PC-3 (cell line): ENCODE measurements around the gene TAF1L. TPM values are rescaled to one million over a fixed set of nuclear protein-coding genes. Genes with fewer than 3 reads are reported as not detected.
A peak's percentile ranks its signal among the peaks of the same experiment; 100 is the strongest.

Experiments used
- ATAC-seq: fragments of 200-7000 bp; cut with Tn5 transposase; 2 replicates; pipeline ENCODE4 v1.9.1; 2020; ENCODE audit warnings: mild to moderate bottlenecking, moderate library complexity
- BruUV-seq: library from RNA; stranded (reverse); fragments of 400-500 nt; replicated peaks from 2 replicates; lab custom pipeline; 2021; lab: Mats Ljungman, UMichigan
- CTCF ChIA-PET: fragments of 300-600 bp; sonication (Branson Sonifier 250); formaldehyde crosslinking; loops from one replicate; lab custom pipeline; 2022; ENCODE audit warnings: antibody characterized with exemption; lab: Charles Lee
- POLR2A ChIA-PET: fragments of 300-600 bp; sonication (Branson Sonifier 250); formaldehyde crosslinking; loops from one replicate; lab custom pipeline; 2022; ENCODE audit warnings: antibody characterized with exemption; ENCODE audit not compliant: unreplicated experiment; lab: Charles Lee
- DNase-seq: peaks from one replicate; pipeline ENCODE4 v3.0.0-alpha.2; 2015
- H2AFZ ChIP-seq: fragments of 300-600 bp; sonication (generic); 2 replicates; pipeline ENCODE4 v1.6.0; 2016; ENCODE audit warnings: antibody characterized with exemption, low read length
- H3F3A ChIP-seq: fragments of 300-600 bp; sonication (generic); one replicate; pipeline ENCODE4 v1.6.0; 2017; ENCODE audit warnings: antibody characterized with exemption, low read length, control low read depth, mild to moderate bottlenecking; ENCODE audit not compliant: unreplicated experiment
- H3K27ac ChIP-seq: fragments of 300-600 bp; sonication (generic); 2 replicates; pipeline ENCODE4 v1.5.1; 2016; ENCODE audit warnings: mild to moderate bottlenecking, low read length
- H3K27me3 ChIP-seq: fragments of 300-600 bp; sonication (generic); 2 replicates; pipeline ENCODE4 v1.6.1; 2016; ENCODE audit warnings: low read length, mixed read lengths
- H3K36me3 ChIP-seq: fragments of 300-600 bp; sonication (generic); 2 replicates; pipeline ENCODE4 v1.6.1; 2016; ENCODE audit warnings: low read depth, mixed run types, low read length, mixed read lengths
- H3K4me1 ChIP-seq: fragments of 300-600 bp; sonication (generic); 2 replicates; pipeline ENCODE4 v1.5.1; 2016; ENCODE audit warnings: low read length; ENCODE audit not compliant: insufficient read depth
- H3K4me2 ChIP-seq: fragments of 300-600 bp; sonication (generic); 2 replicates; pipeline ENCODE4 v1.6.0; 2016; ENCODE audit warnings: low read length
- H3K4me3 ChIP-seq: fragments of 300-600 bp; sonication (generic); 2 replicates; pipeline ENCODE4 v1.5.1; 2016; ENCODE audit warnings: mild to moderate bottlenecking, low read length, mixed read lengths
- H3K79me2 ChIP-seq: fragments of 300-600 bp; sonication (generic); 2 replicates; pipeline ENCODE4 v1.6.1; 2017; ENCODE audit warnings: low read length, mixed read lengths
- H3K9ac ChIP-seq: fragments of 300-600 bp; sonication (generic); 2 replicates; pipeline ENCODE4 v1.6.0; 2016; ENCODE audit warnings: mild to moderate bottlenecking, low read length
- H3K9me2 ChIP-seq: fragments of 300-600 bp; sonication (generic); replicated peaks from 2 replicates; pipeline ENCODE4 v1.6.1; 2016; ENCODE audit warnings: mixed run types, low read length, mixed read lengths
- H3K9me3 ChIP-seq: fragments of 300-600 bp; sonication (generic); 2 replicates; pipeline ENCODE4 v1.6.1; 2016; ENCODE audit warnings: low read length, mixed read lengths
- H4K20me1 ChIP-seq: fragments of 300-600 bp; sonication (generic); 2 replicates; pipeline ENCODE4 v1.6.1; 2016; ENCODE audit warnings: low read length, mixed read lengths
- CTCF ChIP-seq: fragments of 300-600 bp; sonication (generic); conservative IDR thresholded peaks from 2 replicates; pipeline ENCODE4 v1.5.1; 2017; ENCODE audit warnings: antibody characterized with exemption, low read depth, mild to moderate bottlenecking, low read length
- EZH2 ChIP-seq: fragments of 300-600 bp; sonication (generic); IDR thresholded peaks from one replicate; pipeline ENCODE4 v1.6.1; 2017; ENCODE audit warnings: antibody characterized with exemption, mild to moderate bottlenecking, low read length; ENCODE audit not compliant: unreplicated experiment
- EZH2phosphoT487 ChIP-seq: fragments of 300-600 bp; sonication (generic); IDR thresholded peaks from 2 replicates; pipeline ENCODE4 v1.6.1; 2018; ENCODE audit warnings: mild to moderate bottlenecking, antibody characterized with exemption, low read length, borderline replicate concordance
- intact Hi-C: fragments of 100-400 bp; cut with micrococcal nuclease; formaldehyde crosslinking; loops from 2 replicates; pipeline ENCODE4 v1.9.0; 2023
- total RNA-seq: library from RNA; depleted of rRNA; stranded (reverse); fragments of >200 nt; gene quantifications from 2 replicates; pipeline ENCODE4 v1.2.3, GENCODE V29; 2014

TAF1L gene
- total RNA-seq, 1 experiment from 2014 or later = not detected

- no peak for TF ChIP-seq EZH2phosphoT487
- no peak for TF ChIP-seq CTCF
- TF ChIP-seq EZH2 = no peak
- no peak overlapping the region for H3K4me3 ChIP-seq
- intact Hi-C loops = no loop called here
- no peaks in the 10 kb centered on the region for H3K9me2 ChIP-seq
- H3K4me2 ChIP-seq = no peak overlapping the region
- no peaks in the 10 kb centered on the region; the same call in 1 of the 2 replicates for H3K4me1 ChIP-seq
- no peaks in the 10 kb centered on the region for H3K79me2 ChIP-seq
- H2AFZ ChIP-seq = no peak overlapping the region
- BruUV-seq = no TSS peak
- DNase-seq = no peak
- ATAC-seq = no peak
- no peak overlapping the region for H3K27ac ChIP-seq
- no peak overlapping the region for H3K9ac ChIP-seq
- H4K20me1 ChIP-seq = no peaks in the 10 kb centered on the region
- no peaks in the 10 kb centered on the region for H3K9me3 ChIP-seq
- no peaks in the 10 kb centered on the region for H3K27me3 ChIP-seq
- ChIA-PET POLR2A (no interaction called here), CTCF (no interaction called here)
- no peaks in the 10 kb centered on the region for H3F3A ChIP-seq
- no peaks in the 10 kb centered on the region for H3K36me3 ChIP-seq
Measured at GRCh38 chr9:32584784-32585183, 50.7 kb downstream of the TAF1L start.

- ATAC-seq = peak; percentile 81
- Histone ChIP-seq H2AFZ (0 out of 2 replicates have a peak overlapping the region, but pooled peaks have one; percentile 36), H3K4me2 (no peak overlapping the region)
Measured at GRCh38 chr9:32581512-32582143, 53.8 kb downstream of the TAF1L start.

More at GRCh38 chr9:32581512-32582143, 53.8 kb downstream of the TAF1L start:
- no peaks in the 10 kb centered on the region for H3K79me2 ChIP-seq
- H3F3A ChIP-seq = no peaks in the 10 kb centered on the region
- no peaks in the 10 kb centered on the region; the same call in 1 of the 2 replicates for H3K4me1 ChIP-seq
- no peak for TF ChIP-seq EZH2
- TF ChIP-seq CTCF = peak; percentile 78
- POLR2A ChIA-PET = interaction anchor here (0.6 kb wide), 1 partner anchor 113 kb away, joined by 8 read pairs; no protein-coding TSS in a partner anchor
- intact Hi-C loops = loop anchor here (1.0 kb wide), 1 partner anchor 387 kb away; no protein-coding TSS in a partner anchor
- CTCF ChIA-PET = interaction anchor here (0.6 to 2.7 kb wide), 4 partner anchors 91 to 387 kb away, joined by 3 to 22 read pairs (median 10); no protein-coding TSS in a partner anchor
- H3K27me3 ChIP-seq = no peaks in the 10 kb centered on the region
- no peaks in the 10 kb centered on the region for H3K36me3 ChIP-seq
- no peak overlapping the region for H3K9ac ChIP-seq
- DNase-seq = peak; percentile 77
- H3K27ac ChIP-seq = no peak overlapping the region
- H3K9me3 ChIP-seq = no peaks in the 10 kb centered on the region
- H4K20me1 ChIP-seq = no peaks in the 10 kb centered on the region
- no peaks in the 10 kb centered on the region for H3K9me2 ChIP-seq
- BruUV-seq = no TSS peak
- no peak overlapping the region for H3K4me3 ChIP-seq
